Measurements from ENCODE around the gene FAT4.

The FAT4 gene

GRCh38 chr4:125316791-125317524 lies 2.2 kb downstream of the FAT4 start:
- no peak for DNase-seq (ENCODE audit: low read depth in 2 of 2)

GRCh38 chr4:125317525-125317877 lies 2.7 kb downstream of the FAT4 start:
- no peak for DNase-seq (ENCODE audit: low read depth in 2 of 2)

- DNase-seq (ENCODE audit: low read depth in 2 of 2): no peak
Observed at GRCh38 chr4:125319311-125319710, 4.6 kb downstream of the FAT4 start.

- no peak for DNase-seq (ENCODE audit: low read depth in 2 of 2)
Observed at GRCh38 chr4:125321709-125322365, 7.1 kb downstream of the FAT4 start.

- no peak for DNase-seq (ENCODE audit: low read depth in 2 of 2)
Observed at GRCh38 chr4:125322366-125322730, 7.6 kb downstream of the FAT4 start.

GRCh38 chr4:125323654-125324053 lies 8.9 kb downstream of the FAT4 start:
- no peak for DNase-seq (ENCODE audit: low read depth in 2 of 2)

DNA sequence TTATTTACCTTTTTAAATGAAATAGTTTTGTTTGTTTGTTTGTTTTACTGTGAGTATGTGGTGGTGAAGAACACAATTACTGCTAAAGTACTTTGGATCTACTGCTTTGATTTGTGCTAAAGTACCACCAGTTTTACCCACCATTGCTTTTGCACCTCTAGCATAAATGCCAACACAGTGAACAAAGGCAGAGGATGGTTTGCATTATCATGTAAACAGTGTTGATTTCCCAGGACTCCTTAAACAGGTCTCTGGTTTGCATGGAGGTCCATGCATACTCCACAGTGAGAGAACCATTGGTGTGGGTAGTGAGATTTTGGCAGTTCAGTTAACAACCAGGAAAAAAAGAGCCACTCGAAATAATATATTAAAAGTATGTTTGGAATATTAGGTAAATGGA lies 11.0 kb downstream of the FAT4 start:
- DNase-seq (ENCODE audit: low read depth in 2 of 2): no peak

GRCh38 chr4:125331116-125331515 lies 16.4 kb downstream of the FAT4 start:
- DNase-seq (ENCODE audit: low read depth in 2 of 2): no peak

DNA sequence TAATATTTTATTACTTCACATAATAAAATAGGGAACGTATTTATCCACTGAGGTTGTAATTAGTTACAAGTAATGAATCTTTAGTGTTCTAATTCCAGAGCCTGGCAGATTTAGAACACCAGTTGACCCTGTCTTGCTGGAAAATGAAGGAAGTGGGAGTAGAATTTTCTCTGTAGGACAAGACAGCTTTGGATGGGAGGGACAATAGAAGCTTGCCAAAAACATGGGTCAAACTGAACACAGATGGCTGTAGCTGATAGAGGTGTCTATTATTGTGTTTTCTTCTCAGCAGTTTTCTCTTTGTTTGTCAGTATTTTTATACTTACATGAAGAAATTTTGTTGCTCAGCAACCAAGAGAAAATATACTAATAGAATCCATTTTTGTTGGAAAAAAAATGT lies 20.2 kb downstream of the FAT4 start:
- DNase-seq (ENCODE audit: low read depth in 2 of 2): no peak

DNA sequence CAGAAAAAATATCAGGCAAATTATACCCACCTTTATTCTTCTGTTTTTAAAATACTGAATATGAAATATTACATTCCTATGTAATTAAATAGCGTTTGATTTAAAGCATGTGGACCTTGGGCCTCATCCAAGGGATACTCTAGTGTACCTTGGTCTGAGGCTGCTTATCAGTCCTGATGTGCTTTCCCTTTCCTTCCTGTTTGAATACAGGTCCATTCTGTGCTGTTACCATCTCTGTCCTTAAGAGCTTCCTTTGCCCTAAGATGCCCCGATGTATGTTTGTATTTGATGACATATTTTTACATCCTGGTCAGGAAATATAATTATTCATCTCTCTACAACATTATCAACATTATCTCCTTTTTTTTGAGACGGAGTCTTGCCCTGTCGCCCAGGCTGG lies 24.1 kb downstream of the FAT4 start:
- no peak for DNase-seq (ENCODE audit: low read depth in 2 of 2)

DNA sequence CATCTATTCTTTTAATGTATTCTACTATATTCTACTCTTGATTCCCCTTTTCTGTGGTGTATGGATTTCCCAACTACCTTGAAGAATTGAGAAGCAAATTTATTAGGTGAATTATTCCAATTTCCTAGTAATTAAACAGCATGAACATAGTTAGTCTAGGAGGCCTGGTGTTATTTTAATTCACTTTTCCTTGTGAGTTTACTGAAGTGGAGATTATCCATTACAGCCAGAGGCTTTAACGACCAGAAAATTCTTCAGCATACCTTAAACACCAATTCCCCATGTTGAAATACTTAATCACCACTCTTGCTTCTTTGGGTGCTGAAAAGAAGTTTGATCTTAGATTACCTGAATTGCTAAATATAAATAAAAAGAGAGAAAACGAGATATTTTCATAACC lies 29.4 kb downstream of the FAT4 start:
- DNase-seq (ENCODE audit: low read depth in 2 of 2): no peak

- no peak for DNase-seq (ENCODE audit: low read depth in 2 of 2)
Observed at GRCh38 chr4:125346616-125347015, 31.9 kb downstream of the FAT4 start.

GRCh38 chr4:125350470-125351135 lies 35.8 kb downstream of the FAT4 start:
- DNase-seq (ENCODE audit: low read depth in 2 of 2): no peak

GRCh38 chr4:125352521-125352920 lies 37.8 kb downstream of the FAT4 start:
- DNase-seq (ENCODE audit: low read depth in 2 of 2): no peak

GRCh38 chr4:125353131-125353530 lies 38.4 kb downstream of the FAT4 start:
- no peak for DNase-seq (ENCODE audit: low read depth in 2 of 2)

DNA sequence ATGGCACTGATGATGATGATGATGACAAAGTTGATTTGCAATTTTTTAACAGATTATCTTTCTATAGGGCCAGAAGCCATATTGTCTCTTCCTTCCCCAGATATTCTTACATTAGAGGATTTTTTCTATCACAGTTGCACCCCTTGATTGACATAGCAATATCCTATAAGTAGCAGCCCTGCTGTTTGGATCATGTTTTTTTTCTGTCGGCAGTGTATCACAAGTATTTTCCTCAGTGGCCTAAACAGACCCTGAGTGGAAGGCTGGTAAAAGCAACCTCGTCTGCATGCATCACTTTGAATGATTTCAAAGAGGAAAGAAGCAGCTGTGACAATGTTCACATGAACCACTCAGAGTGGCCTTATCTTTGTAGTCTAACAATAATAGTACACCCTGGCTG lies 41.0 kb downstream of the FAT4 start:
- no peak for DNase-seq (ENCODE audit: low read depth in 2 of 2)

DNA sequence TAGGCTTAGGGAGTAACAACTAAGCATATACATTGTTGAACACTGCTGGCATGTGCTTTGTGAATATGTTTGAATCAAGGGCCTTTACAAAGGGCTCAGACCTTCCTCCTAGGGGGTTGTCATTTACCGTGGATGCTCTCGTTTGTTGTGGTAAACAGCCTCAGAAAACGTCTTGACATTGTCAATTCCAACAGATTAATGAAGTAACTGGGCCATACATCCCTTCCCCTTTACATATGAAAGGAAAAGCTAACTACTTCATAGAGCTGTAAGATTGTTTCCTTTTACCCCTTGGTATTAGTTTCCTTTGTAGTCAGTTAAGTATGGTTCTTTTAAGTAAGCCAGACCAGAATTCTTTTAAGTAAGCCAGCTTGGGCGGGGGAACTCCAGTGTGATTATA lies 42.9 kb downstream of the FAT4 start:
- no peak for DNase-seq (ENCODE audit: low read depth in 2 of 2)

GRCh38 chr4:125358453-125358852 lies 43.7 kb downstream of the FAT4 start:
- DNase-seq (ENCODE audit: low read depth in 2 of 2): no peak

DNA sequence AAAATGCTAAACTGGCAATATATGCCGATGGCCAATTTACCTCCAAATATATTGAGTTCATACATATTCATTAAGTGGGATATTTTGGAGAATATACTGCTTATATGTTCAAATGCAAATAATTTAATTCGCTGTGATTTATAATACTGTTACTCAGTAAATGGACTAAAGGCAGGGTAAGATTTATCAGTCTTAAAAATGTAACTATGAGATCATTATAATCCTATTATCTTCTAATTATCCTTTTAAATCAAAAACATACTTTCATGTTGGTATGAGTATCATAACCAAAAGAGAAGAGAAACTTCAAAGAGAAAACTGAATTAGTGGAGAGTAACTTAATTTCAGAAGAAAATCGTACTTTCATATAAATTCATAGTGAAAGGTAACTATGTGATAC lies 44.6 kb downstream of the FAT4 start:
- DNase-seq (ENCODE audit: low read depth in 2 of 2): no peak

- no peak for DNase-seq (ENCODE audit: low read depth in 2 of 2)
Observed at GRCh38 chr4:125359960-125360634, 45.3 kb downstream of the FAT4 start.

DNA sequence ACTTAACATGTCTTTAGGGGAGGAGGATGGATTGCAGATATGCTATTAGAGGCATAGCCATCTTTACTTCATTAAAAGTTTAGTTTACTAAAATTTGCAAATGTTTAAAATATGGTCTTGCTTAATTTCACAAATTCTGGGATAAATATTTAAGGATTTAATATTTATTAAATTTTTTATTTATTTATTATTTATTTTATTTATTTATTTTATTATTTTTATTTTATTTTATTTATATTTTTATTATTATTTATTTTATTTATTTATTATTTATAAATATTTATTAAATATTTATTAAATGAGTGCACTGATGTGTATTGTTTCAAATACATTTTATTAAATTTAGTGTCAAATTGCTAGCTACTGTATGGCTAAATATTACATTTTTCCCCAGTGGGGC lies 46.0 kb downstream of the FAT4 start:
- no peak for DNase-seq (ENCODE audit: low read depth in 2 of 2)

All from stimulated activated CD4-positive, alpha-beta T cell treated with anti-CD3 and anti-CD28 coated beads, Interleukin-15, amount 100 ng/mL, for 48 hours (primary cell).